SK-N-SH (cell line): Measurements from ENCODE around the gene NRN1L. TPM values are rescaled to one million over a fixed set of nuclear protein-coding genes. Genes with fewer than 3 reads are reported as not detected.

Experiments used
- CTCF ChIA-PET: fragments of 300-600, 350-600 bp; formaldehyde crosslinking; extraction: SDS; loops from one replicate; lab custom pipeline; 2021; lab: Yijun Ruan, JAX
- POLR2A ChIA-PET: fragments of 350-600 bp; sonication (Branson Sonifier 250); formaldehyde crosslinking; extraction: SDS; loops from one replicate; lab custom pipeline; 2020; ENCODE audit warnings: antibody characterized with exemption, inconsistent platforms; lab: Yijun Ruan, JAX
- DNase-seq: peaks from one replicate; pipeline ENCODE4 v3.0.0; 2012
- H2AFZ ChIP-seq: fragments of 200-600 bp; sonication (generic); 2 replicates; pipeline ENCODE4 v1.8.1; 2016; ENCODE audit warnings: antibody characterized with exemption, mild to moderate bottlenecking, low read depth
- H3F3A ChIP-seq: fragments of 200-600 bp; sonication (generic); replicated peaks from 2 replicates; pipeline ENCODE3; 2016; ENCODE audit warnings: antibody characterized with exemption, mild to moderate bottlenecking; ENCODE audit not compliant: insufficient read depth
- H3K27ac ChIP-seq, 2 experiments: fragments of 200-500 bp in 1 of 2; fragments of 200-600 bp in 1 of 2; sonication (Bioruptor generic) in 1 of 2; sonication (generic), shearing (Covaris generic) in 1 of 2; 2 replicates each; pipeline versions ENCODE4 v1.5.1 to v1.6.1; 2014 to 2016; ENCODE audit warnings: low read depth in 2 of 2, inconsistent platforms in 1 of 2, low read length in 1 of 2, mild to moderate bottlenecking in 1 of 2, mixed read lengths in 1 of 2
- H3K27me3 ChIP-seq: fragments of 200-600 bp; sonication (generic), shearing (Covaris generic); 2 replicates; pipeline ENCODE4 v1.6.1; 2016; ENCODE audit warnings: mixed run types; ENCODE audit not compliant: insufficient read depth
- H3K36me3 ChIP-seq, 2 experiments: fragments of 200-500 bp in 1 of 2; fragments of 200-600 bp in 1 of 2; sonication (Bioruptor generic) in 1 of 2; sonication (generic) in 1 of 2; replicated peaks in 1 of 2; 2 replicates each; pipeline versions ENCODE3 to v1.5.1; 2014 to 2016; ENCODE audit warnings: low read length in 1 of 2, mild to moderate bottlenecking in 1 of 2; ENCODE audit not compliant: insufficient read depth in 2 of 2, control insufficient read depth in 1 of 2
- H3K4me1 ChIP-seq, 2 experiments: fragments of 200-500 bp in 1 of 2; fragments of 200-600 bp in 1 of 2; sonication (Bioruptor generic) in 1 of 2; sonication (generic), shearing (Covaris generic) in 1 of 2; 2 replicates each; pipeline versions ENCODE4 v1.5.1 to v1.6.1; 2014 to 2016; ENCODE audit warnings: low read depth in 1 of 2, low read length in 1 of 2, mixed run types in 1 of 2; ENCODE audit not compliant: insufficient read depth in 2 of 2, control insufficient read depth in 1 of 2
- H3K4me2 ChIP-seq: fragments of 200-600 bp; sonication (generic), shearing (Covaris generic); 2 replicates; pipeline ENCODE4 v1.6.1; 2017; ENCODE audit warnings: mixed run types
- H3K4me3 ChIP-seq, 2 experiments: fragments of 200-500 bp in 1 of 2; fragments of 200-600 bp in 1 of 2; sonication (Bioruptor generic) in 1 of 2; sonication (generic), shearing (Covaris generic) in 1 of 2; 2 replicates each; pipeline versions ENCODE4 v1.5.1 to v1.8.1; 2014 to 2016; ENCODE audit warnings: low read depth in 2 of 2, inconsistent platforms in 1 of 2, low read length in 1 of 2, mild to moderate bottlenecking in 1 of 2, mixed read lengths in 1 of 2, moderate library complexity in 1 of 2
- H3K79me2 ChIP-seq: fragments of 200-600 bp; sonication (generic); 2 replicates; pipeline ENCODE4 v1.8.1; 2017; ENCODE audit warnings: mild to moderate bottlenecking; ENCODE audit not compliant: insufficient read depth
- H3K9ac ChIP-seq: fragments of 200-600 bp; sonication (generic); 2 replicates; pipeline ENCODE4 v1.6.1; 2017; ENCODE audit warnings: mixed run types
- H3K9me2 ChIP-seq: fragments of 200-600 bp; sonication (generic); 2 replicates; pipeline ENCODE4 v1.6.1; 2017; ENCODE audit warnings: mixed run types
- H3K9me3 ChIP-seq: fragments of 200-600 bp; sonication (generic); 2 replicates; pipeline ENCODE4 v1.6.1; 2017; ENCODE audit warnings: mixed run types, mild to moderate bottlenecking, moderate library complexity
- H4K20me1 ChIP-seq: fragments of 200-600 bp; sonication (generic); 2 replicates; pipeline ENCODE4 v1.6.1; 2017; ENCODE audit warnings: mild to moderate bottlenecking, mixed run types; ENCODE audit not compliant: insufficient read depth
- CHD2 ChIP-seq: fragments of 150-350 bp; IDR thresholded peaks from 2 replicates; pipeline ENCODE4 v1.6.1; 2018; ENCODE audit warnings: low read length; ENCODE audit not compliant: partially characterized antibody
- EP300 ChIP-seq, 2 experiments: IDR thresholded peaks; 2 replicates each; pipeline versions ENCODE4 v1.4.0 to v1.6.1; 2012; ENCODE audit warnings: borderline replicate concordance in 1 of 2, low read depth in 1 of 2, low read length in 1 of 2
- FOSL2 ChIP-seq: IDR thresholded peaks from 2 replicates; pipeline ENCODE4 v1.4.0; 2012; ENCODE audit warnings: low read depth, mild to moderate bottlenecking, moderate library complexity, borderline replicate concordance
- FOXM1 ChIP-seq: IDR thresholded peaks from 2 replicates; pipeline ENCODE4 v1.4.0; 2012; ENCODE audit warnings: low read depth, mild to moderate bottlenecking
- GATA2 ChIP-seq: sonication (generic); formaldehyde crosslinking; IDR thresholded peaks from 2 replicates; pipeline ENCODE4 v1.5.0; 2020; ENCODE audit warnings: mild to moderate bottlenecking, missing genetic modification reagents
- JUND ChIP-seq: IDR thresholded peaks from 2 replicates; pipeline ENCODE4 v1.4.0; 2012
- MXI1 ChIP-seq: IDR thresholded peaks from 2 replicates; pipeline ENCODE4 v1.6.1; 2012; ENCODE audit warnings: mild to moderate bottlenecking, low read depth, low read length, improper control_type of control experiment
- NRF1 ChIP-seq: IDR thresholded peaks from 2 replicates; pipeline ENCODE4 v1.6.1; 2012; ENCODE audit warnings: low read depth, mild to moderate bottlenecking, low read length
- POLR2AphosphoS5 ChIP-seq: IDR thresholded peaks from 2 replicates; pipeline ENCODE4 v1.6.1; 2012; ENCODE audit warnings: low read depth, low read length
- RAD21 ChIP-seq: IDR thresholded peaks from 2 replicates; pipeline ENCODE4 v1.6.1; 2012; ENCODE audit warnings: mild to moderate bottlenecking, low read length
- RCOR1 ChIP-seq: fragments of 150-350 bp; IDR thresholded peaks from 2 replicates; pipeline ENCODE4 v1.6.1; 2017; ENCODE audit warnings: antibody characterized with exemption, low read length
- RFX5 ChIP-seq: IDR thresholded peaks from 2 replicates; pipeline ENCODE4 v1.6.1; 2012; ENCODE audit warnings: mild to moderate bottlenecking, improper control_type of control experiment, low read length
- RXRA ChIP-seq: IDR thresholded peaks from 2 replicates; pipeline ENCODE4 v1.4.0; 2012; ENCODE audit warnings: low read depth, mild to moderate bottlenecking, borderline replicate concordance
- USF1 ChIP-seq: IDR thresholded peaks from 2 replicates; pipeline ENCODE4 v1.4.0; 2012; ENCODE audit warnings: low read depth, borderline replicate concordance
- YY1 ChIP-seq: IDR thresholded peaks from 2 replicates; pipeline ENCODE4 v1.4.0; 2012; ENCODE audit warnings: low read depth, mild to moderate bottlenecking
- WGBS: methylation state at CpG from one replicate; pipeline ENCODE4 v1.1.6; 2017; ENCODE audit warnings: low lambda C conversion rate; 5-methylcytosine and 5-hydroxymethylcytosine counted together
- polyA plus RNA-seq, 3 experiments: library from polyadenylated mRNA; depleted of rRNA; stranded (reverse); fragments of >200 nt; gene quantifications; 2 replicates each; pipeline ENCODE4 v1.2.3, GENCODE V29; 2012
- TF ChIP-seq, protein P1 (sequence below): IDR thresholded peaks from 2 replicates; pipeline ENCODE4 v1.4.0; 2012; ENCODE audit warnings: low read depth
- TF ChIP-seq, protein P2 (sequence below): fragments of 200-600 bp; sonication (generic); IDR thresholded peaks from 2 replicates; pipeline ENCODE4 v1.6.1; 2017; ENCODE audit warnings: antibody characterized with exemption, mild to moderate bottlenecking, moderate library complexity
- TF ChIP-seq, protein P3 (sequence below): IDR thresholded peaks from 2 replicates; pipeline ENCODE4 v1.6.1; 2012; ENCODE audit warnings: mild to moderate bottlenecking, low read depth, low read length, moderate library complexity
- TF ChIP-seq, protein P4 (sequence below): IDR thresholded peaks from 2 replicates; pipeline ENCODE4; 2012

The NRN1L gene
- polyA plus RNA-seq, 1 of the 3 experiments (the other 2 are of a cell fraction): 0.41 TPM

DNA sequence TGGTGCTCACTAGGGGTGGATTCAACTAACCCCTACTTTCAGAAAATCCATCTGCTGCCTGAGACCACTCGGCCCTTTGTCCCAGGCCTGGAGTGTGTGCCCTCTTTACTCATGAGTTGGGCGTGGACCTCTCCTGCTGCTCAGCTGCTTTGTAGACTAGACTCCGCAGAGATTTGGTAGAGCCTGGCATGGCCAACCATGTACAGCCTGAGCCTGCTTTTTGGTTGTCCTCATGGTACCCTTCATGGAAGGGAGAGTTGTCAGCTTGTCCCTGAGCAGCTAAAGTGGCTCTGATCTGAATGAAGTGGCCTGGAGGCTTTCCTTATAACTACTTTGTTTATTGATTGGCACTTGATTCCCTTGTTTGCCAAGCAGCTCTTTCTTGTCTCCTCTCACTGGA, 10.3 kb upstream of the NRN1L start:
- CTCF ChIA-PET: interaction anchor here (1.2 to 22.4 kb wide), 5 partner anchors 10 to 353 kb away, joined by 4 to 564 read pairs (median 7); partner anchors contain the start of genes CTRL, LCAT, NRN1L and PSMB10

GRCh38 chr16:67877064-67877463, 7.6 kb upstream of the NRN1L start:
- no peak overlapping the region for H3K4me3 ChIP-seq
- H3K4me1 ChIP-seq: peaks cover 11 to 13% of the 10 kb centered on the region in 2 experiments; a peak in 1 of 4 replicates
- H3K9ac ChIP-seq: no peak overlapping the region
- peaks cover 17 to 62% of the 10 kb centered on the region in 2 experiments for H3K36me3 ChIP-seq
- peaks cover 6% of the 10 kb centered on the region for H3F3A ChIP-seq
- H3K27ac ChIP-seq: no peak overlapping the region
- no peaks in the 10 kb centered on the region for H3K9me2 ChIP-seq
- H3K9me3 ChIP-seq: no peaks in the 10 kb centered on the region
- H2AFZ ChIP-seq: no peak overlapping the region
- POLR2A ChIA-PET: no interaction called here
- H3K4me2 ChIP-seq: no peak overlapping the region
- peaks cover 46% of the 10 kb centered on the region for H3K79me2 ChIP-seq
- H4K20me1 ChIP-seq: peaks cover 27% of the 10 kb centered on the region
- WGBS: 98% methylated on average over 11 of the region's 11 CpGs
- no peak for DNase-seq
- H3K27me3 ChIP-seq: no peaks in the 10 kb centered on the region
- CTCF ChIA-PET: interaction anchor here (22.4 kb wide), 1 partner anchor 54 kb away, joined by 564 read pairs; the partner anchor contains the start of genes CTRL, LCAT and PSMB10
- TF ChIP-seq CHD2: no peak
- TF ChIP-seq NRF1: no peak
- TF ChIP-seq POLR2AphosphoS5: no peak
- TF ChIP-seq, protein P1, sequence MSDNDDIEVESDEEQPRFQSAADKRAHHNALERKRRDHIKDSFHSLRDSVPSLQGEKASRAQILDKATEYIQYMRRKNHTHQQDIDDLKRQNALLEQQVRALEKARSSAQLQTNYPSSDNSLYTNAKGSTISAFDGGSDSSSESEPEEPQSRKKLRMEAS: no peak
- TF ChIP-seq RCOR1: no peak
- TF ChIP-seq USF1: no peak
- no peak for TF ChIP-seq YY1
- no peak for TF ChIP-seq RFX5
- TF ChIP-seq, protein P2, sequence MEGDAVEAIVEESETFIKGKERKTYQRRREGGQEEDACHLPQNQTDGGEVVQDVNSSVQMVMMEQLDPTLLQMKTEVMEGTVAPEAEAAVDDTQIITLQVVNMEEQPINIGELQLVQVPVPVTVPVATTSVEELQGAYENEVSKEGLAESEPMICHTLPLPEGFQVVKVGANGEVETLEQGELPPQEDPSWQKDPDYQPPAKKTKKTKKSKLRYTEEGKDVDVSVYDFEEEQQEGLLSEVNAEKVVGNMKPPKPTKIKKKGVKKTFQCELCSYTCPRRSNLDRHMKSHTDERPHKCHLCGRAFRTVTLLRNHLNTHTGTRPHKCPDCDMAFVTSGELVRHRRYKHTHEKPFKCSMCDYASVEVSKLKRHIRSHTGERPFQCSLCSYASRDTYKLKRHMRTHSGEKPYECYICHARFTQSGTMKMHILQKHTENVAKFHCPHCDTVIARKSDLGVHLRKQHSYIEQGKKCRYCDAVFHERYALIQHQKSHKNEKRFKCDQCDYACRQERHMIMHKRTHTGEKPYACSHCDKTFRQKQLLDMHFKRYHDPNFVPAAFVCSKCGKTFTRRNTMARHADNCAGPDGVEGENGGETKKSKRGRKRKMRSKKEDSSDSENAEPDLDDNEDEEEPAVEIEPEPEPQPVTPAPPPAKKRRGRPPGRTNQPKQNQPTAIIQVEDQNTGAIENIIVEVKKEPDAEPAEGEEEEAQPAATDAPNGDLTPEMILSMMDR: no peak

More for the DNA sequence above, 10.3 kb upstream of the NRN1L start:
- H3K9me3 ChIP-seq: no peaks in the 10 kb centered on the region
- peaks cover 27 to 57% of the 10 kb centered on the region in 2 experiments for H3K36me3 ChIP-seq
- H3K79me2 ChIP-seq: peaks cover 46% of the 10 kb centered on the region
- no peak overlapping the region for H3K27ac ChIP-seq
- H4K20me1 ChIP-seq: peaks cover 27% of the 10 kb centered on the region
- POLR2A ChIA-PET: no interaction called here
- no peak for DNase-seq
- H3K27me3 ChIP-seq: no peaks in the 10 kb centered on the region
- peak overlapping the region; percentile 99 for H3K4me2 ChIP-seq
- H3K9ac ChIP-seq: peak overlapping the region; percentile 95
- no peaks in the 10 kb centered on the region for H3K9me2 ChIP-seq
- no CpG with 5 or more reads among the region's 3 CpGs for WGBS
- H2AFZ ChIP-seq: no peak overlapping the region
- H3F3A ChIP-seq: peaks cover 20% of the 10 kb centered on the region
- H3K4me3 ChIP-seq: peak overlapping the region; percentile 94 to 96
- TF ChIP-seq RXRA (no peak), EP300 (IDR thresholded peaks at IDR 0.05; ENCODE audit: borderline replicate concordance in 1 of 2, low read depth in 1 of 2, low read length in 1 of 2) (no peak), FOSL2 (no peak), YY1 (no peak), JUND (no peak), RAD21 (no peak), MXI1 (no peak), POLR2AphosphoS5 (no peak), GATA2 (no peak), CHD2 (no peak), FOXM1 (no peak)
- TF ChIP-seq, protein P3, sequence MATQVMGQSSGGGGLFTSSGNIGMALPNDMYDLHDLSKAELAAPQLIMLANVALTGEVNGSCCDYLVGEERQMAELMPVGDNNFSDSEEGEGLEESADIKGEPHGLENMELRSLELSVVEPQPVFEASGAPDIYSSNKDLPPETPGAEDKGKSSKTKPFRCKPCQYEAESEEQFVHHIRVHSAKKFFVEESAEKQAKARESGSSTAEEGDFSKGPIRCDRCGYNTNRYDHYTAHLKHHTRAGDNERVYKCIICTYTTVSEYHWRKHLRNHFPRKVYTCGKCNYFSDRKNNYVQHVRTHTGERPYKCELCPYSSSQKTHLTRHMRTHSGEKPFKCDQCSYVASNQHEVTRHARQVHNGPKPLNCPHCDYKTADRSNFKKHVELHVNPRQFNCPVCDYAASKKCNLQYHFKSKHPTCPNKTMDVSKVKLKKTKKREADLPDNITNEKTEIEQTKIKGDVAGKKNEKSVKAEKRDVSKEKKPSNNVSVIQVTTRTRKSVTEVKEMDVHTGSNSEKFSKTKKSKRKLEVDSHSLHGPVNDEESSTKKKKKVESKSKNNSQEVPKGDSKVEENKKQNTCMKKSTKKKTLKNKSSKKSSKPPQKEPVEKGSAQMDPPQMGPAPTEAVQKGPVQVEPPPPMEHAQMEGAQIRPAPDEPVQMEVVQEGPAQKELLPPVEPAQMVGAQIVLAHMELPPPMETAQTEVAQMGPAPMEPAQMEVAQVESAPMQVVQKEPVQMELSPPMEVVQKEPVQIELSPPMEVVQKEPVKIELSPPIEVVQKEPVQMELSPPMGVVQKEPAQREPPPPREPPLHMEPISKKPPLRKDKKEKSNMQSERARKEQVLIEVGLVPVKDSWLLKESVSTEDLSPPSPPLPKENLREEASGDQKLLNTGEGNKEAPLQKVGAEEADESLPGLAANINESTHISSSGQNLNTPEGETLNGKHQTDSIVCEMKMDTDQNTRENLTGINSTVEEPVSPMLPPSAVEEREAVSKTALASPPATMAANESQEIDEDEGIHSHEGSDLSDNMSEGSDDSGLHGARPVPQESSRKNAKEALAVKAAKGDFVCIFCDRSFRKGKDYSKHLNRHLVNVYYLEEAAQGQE: no peak
- TF ChIP-seq, protein P1: no peak
- TF ChIP-seq, protein P4, sequence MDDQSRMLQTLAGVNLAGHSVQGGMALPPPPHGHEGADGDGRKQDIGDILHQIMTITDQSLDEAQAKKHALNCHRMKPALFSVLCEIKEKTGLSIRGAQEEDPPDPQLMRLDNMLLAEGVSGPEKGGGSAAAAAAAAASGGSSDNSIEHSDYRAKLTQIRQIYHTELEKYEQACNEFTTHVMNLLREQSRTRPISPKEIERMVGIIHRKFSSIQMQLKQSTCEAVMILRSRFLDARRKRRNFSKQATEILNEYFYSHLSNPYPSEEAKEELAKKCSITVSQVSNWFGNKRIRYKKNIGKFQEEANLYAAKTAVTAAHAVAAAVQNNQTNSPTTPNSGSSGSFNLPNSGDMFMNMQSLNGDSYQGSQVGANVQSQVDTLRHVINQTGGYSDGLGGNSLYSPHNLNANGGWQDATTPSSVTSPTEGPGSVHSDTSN: no peak
- H3K4me1 ChIP-seq: peaks cover 11 to 13% of the 10 kb centered on the region in 2 experiments; a peak in 1 of 4 replicates
